OCI-LY3 (cell line): ENCODE measurements around the gene TENM4.

Experiments
- EZH2phosphoT487 ChIP-seq: fragments of 200-600 bp; shearing (Covaris generic); IDR thresholded peaks from 2 replicates; pipeline ENCODE4 v1.6.1; 2018; ENCODE audit warnings: antibody characterized with exemption, mixed run types, low read depth
- TF ChIP-seq, protein P1 (sequence below): fragments of 200-600, 300-600 bp; sonication (generic); IDR thresholded peaks from 2 replicates; pipeline ENCODE4 v1.5.1; 2014; ENCODE audit warnings: antibody characterized with exemption, low read length, low read depth

DNA sequence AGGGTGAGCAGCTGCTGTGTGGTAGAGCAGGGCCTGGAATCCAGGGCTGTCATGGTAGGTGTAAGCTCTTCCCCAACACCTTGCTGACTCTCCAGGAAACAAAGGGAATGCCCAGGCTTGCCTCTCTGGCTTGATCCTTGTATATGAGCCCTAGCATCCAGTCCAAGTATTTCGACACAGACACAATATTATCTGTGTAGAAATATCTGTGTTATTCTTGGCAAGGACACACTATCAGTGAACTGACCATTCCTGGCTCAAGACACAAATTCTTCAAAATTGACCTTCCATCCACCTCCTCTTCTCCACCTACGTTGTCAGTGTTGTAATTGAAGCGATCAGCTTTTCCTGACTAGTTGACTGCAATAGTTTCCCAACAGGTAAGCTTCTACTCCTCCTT is 554.2 kb downstream of the TENM4 start:
- TF ChIP-seq, protein P1, sequence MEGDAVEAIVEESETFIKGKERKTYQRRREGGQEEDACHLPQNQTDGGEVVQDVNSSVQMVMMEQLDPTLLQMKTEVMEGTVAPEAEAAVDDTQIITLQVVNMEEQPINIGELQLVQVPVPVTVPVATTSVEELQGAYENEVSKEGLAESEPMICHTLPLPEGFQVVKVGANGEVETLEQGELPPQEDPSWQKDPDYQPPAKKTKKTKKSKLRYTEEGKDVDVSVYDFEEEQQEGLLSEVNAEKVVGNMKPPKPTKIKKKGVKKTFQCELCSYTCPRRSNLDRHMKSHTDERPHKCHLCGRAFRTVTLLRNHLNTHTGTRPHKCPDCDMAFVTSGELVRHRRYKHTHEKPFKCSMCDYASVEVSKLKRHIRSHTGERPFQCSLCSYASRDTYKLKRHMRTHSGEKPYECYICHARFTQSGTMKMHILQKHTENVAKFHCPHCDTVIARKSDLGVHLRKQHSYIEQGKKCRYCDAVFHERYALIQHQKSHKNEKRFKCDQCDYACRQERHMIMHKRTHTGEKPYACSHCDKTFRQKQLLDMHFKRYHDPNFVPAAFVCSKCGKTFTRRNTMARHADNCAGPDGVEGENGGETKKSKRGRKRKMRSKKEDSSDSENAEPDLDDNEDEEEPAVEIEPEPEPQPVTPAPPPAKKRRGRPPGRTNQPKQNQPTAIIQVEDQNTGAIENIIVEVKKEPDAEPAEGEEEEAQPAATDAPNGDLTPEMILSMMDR: no peak
- TF ChIP-seq EZH2phosphoT487: no peak
